ENCODE results near the gene CDC25B.
"Not testable (repeated sequence)": the region's sequence is repeated elsewhere in the genome, so short reads cannot be mapped to it uniquely, and the experiment has no call there.

CDC25B gene

GRCh38 chr20:3786665-3787323, 9.3 kb upstream of the CDC25B start, which contains the start of gene CENPB:
Gene CENPB (minus strand): TSS chr20:3786740. CDS start chr20:3786483, 257 bp downstream.
- peak; percentile 80 for DNase-seq

DNA sequence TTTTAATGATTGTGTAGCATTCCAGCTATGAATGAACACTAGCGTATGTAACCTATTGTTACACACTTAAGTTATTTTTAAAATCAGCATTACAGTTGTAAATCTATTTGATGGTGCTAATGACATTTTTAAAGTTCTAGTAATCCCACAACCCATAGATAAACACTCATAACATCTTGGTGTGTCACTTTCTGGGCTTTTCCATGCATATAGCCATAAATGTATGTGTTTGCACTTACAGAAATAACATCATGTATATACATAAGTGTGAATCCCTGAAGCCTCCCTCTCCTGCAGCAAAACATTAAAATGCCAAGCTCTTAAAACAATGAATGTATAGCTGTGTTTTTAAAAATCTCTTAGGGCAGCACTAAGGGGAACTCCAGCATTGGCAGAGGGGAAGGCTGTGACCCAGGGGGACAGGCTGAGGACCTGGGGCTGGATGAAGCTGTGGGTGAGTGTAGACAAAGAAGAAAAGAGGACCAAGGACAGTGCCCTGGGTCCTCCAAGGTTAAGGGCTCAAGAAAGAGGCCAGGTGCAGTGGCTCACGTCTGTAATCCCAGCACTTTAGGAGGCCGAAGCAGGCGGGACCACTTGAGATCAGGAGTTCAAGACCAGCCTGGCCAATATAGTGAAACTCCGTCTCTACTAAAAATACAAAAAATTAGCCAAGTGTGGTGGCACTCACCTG, 8.6 kb upstream of the CDC25B start:
- DNase-seq, result no peak

GRCh38 chr20:3788685-3789155, 7.4 kb upstream of the CDC25B start:
- DNase-seq, result peak; percentile 8

- DNase-seq, result not testable (repeated sequence)
Measured at GRCh38 chr20:3789201-3789600, 6.9 kb upstream of the CDC25B start.

DNA sequence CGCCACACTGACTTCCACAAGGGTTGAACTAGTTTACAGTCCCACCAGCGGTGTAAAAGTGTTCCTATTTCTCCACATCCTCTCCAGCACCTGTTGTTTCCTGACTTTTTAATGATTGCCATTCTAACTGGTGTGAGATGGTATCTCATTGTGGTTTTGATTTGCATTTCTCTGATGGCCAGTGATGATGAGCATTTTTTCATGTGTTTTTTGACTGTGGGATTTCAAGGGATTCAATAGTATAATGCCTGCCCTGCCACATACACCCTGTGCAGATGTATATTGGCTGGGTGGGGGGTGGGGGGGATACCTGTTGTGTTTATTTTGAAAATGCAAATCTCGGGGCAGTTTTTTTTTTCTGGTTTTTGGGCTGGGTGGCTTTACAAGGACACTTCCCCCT, 1.9 kb upstream of the CDC25B start:
- not testable (repeated sequence) for DNase-seq

- DNase-seq, result no peak
Measured at GRCh38 chr20:3794701-3795420, 1.2 kb upstream of the CDC25B start.

DNA sequence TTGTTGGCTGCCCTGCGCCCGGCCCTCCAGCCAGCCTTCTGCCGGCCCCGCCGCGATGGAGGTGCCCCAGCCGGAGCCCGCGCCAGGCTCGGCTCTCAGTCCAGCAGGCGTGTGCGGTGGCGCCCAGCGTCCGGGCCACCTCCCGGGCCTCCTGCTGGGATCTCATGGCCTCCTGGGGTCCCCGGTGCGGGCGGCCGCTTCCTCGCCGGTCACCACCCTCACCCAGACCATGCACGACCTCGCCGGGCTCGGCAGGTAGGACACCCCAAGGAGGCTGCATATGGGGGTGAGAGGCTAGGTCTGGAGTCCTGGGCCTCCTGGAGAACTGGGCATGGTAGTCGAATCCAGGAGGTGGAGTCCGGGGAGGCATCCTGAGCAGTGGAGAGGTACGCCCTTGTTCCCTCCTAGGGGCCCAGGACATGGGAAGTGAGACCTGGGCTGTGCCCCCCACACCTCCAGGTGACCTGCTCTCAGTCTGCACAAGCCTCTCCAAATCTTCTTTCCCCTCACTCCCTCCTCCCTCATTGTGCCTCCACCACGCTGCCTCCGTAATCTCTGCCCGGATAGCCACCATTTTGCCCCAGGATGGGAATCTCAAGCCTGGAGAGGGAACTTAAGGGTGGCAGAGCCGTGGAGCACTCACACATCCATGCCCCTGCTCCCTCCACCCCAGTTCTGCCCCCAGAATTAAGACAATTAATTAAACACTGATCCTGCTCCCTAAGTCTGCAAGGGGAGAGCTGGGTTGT, 541 bp downstream of the CDC25B start:
- no peak for DNase-seq

GRCh38 chr20:3797226-3797545, 1.1 kb downstream of the CDC25B start:
- no peak for DNase-seq

GRCh38 chr20:3797592-3798372, 1.7 kb downstream of the CDC25B start:
- peak; percentile 48 for DNase-seq

GRCh38 chr20:3798373-3798768, 2.3 kb downstream of the CDC25B start:
- DNase-seq, result no peak

GRCh38 chr20:3798908-3799248, 2.8 kb downstream of the CDC25B start:
- no peak for DNase-seq

GRCh38 chr20:3800256-3800877, 4.3 kb downstream of the CDC25B start:
- no peak for DNase-seq

DNA sequence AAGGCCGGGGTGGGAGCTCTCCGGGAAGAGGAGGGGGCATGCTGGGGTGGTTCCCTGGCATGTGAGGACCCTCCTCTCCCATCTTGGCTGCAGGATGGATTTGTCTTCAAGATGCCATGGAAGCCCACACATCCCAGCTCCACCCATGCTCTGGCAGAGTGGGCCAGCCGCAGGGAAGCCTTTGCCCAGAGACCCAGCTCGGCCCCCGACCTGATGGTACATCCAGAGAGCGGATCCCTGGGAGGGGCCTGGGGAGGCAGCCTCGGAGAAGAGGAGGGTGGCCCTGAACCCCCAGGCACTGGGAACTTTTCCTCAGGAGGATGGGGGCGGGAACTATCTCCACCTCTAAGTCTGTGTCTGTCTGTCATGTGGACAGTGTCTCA, 4.8 kb downstream of the CDC25B start:
- no peak for DNase-seq

DNA sequence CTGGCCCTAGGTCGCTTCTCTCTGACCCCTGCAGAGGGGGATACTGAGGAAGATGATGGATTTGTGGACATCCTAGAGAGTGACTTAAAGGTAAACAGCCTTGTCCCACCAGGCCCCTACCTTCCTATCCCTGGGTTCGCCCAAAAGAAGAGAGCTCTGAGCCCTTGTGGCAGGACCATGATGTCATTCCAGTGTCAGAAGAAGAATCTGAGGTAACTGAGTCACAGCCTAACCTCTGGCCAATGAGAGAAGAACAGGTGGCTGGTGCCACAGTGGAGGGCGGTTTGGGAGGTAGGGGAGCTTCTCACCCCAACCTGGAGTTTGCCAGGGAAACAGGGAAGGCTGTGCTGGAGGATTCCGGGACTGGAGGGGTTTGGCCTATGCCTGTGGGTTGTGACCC, 5.2 kb downstream of the CDC25B start:
- no peak for DNase-seq

DNA sequence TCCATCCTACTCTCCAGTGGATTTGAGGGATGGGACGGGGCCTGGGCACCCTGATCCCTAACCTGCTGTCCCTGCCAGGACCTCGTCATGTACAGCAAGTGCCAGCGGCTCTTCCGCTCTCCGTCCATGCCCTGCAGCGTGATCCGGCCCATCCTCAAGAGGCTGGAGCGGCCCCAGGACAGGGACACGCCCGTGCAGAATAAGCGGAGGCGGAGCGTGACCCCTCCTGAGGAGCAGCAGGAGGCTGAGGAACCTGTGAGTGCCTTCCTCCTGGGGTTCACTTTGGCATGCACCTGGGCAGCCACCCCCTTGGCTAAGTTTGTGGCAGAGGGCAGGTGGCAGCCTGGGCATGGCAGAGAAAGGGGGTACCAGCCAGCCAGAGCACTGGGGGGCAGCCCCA, 5.7 kb downstream of the CDC25B start:
- DNase-seq, result no peak

- DNase-seq, result peak; percentile 17
Measured at GRCh38 chr20:3802524-3803239, 6.6 kb downstream of the CDC25B start.

DNA sequence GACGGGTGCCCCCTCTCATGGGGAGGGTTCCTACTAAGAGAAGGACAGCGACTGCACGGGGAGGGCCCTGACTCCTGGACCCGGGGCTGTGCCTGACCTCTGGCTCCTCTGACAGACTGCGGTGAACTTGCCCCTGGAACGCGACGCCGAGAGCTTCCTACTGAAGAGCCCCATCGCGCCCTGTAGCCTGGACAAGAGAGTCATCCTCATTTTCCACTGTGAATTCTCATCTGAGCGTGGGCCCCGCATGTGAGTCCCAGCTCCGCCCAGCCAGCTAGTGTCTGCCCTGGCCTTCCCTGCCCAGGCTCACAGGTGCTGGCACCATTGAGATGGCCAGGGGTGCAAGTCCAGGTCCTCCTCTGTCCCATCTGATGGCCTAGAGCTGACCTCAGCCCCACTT, 7.2 kb downstream of the CDC25B start:
- no peak for DNase-seq

- no peak for DNase-seq
Measured at GRCh38 chr20:3803854-3804253, 7.7 kb downstream of the CDC25B start.

GRCh38 chr20:3804254-3804751, 8.2 kb downstream of the CDC25B start:
- DNase-seq, result no peak

- no peak for DNase-seq
Measured at GRCh38 chr20:3804781-3805180, 8.7 kb downstream of the CDC25B start.

DNA sequence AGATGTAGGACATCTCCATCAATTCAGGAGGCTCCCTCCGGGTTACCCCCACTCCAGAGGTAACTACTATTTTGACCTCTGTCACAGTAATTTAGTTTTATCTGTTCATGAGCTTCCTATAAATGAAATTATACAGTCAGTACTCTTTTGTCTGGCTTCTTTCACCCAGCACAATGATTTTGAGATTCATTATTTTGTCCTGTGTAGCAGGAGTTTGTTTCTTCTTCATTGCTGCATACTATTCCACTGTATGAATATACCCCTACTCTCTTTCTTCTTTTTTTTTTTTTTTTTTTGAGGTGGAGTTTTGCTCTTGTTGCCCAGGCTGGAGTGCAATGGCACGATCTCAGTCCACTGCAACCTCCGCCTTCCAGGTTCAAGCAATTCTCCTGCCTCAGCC, 12.4 kb downstream of the CDC25B start:
- no peak for DNase-seq

Measured in NCI-H1436 (cell line).